Measurements from ENCODE around the gene HCRTR1.

HCRTR1 gene

DNA sequence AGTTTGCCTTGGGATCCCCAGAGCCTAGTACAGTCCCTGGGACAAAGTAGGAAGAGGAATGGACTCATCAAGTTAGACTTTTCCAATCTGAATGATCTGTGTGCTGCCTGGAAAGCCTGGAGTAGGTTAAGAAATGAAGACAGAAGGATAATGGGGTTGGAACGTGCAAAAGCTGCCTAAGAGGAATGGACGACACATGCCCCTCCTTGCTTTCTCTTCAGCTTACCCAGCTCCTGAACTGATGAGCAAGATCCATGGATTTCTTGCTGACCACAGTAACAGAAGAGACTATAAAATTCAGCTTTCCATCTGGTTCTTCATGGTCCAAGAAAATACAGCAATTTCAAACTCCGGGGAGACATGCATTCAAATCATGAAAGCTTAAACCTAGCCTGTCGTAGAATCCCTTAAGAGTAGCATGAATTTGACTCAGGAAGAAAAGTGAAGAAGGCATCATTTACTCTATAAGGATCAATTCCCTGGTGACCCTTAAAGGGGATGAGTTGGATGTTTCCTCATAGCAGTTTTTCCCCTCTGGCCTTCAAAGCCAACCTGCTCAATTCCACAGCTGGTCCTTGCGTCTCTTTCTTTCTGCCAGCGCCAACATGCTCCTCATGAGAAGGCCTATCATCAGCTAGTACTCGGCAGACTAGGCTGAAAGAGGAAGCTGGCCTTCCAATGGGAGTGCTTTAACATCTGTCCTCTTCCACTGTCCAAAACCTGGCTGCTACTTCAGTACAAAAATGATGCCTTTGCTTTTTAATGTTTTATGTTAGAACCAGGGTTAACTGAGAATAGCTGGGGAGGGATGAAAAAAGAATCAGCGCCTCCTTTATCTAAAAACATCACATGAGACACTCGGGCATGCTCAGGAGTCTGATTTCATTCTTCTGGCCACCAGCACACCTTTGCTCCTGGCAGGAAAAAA lies 32.9 kb downstream of the HCRTR1 start:
- no peak for DNase-seq

DNA sequence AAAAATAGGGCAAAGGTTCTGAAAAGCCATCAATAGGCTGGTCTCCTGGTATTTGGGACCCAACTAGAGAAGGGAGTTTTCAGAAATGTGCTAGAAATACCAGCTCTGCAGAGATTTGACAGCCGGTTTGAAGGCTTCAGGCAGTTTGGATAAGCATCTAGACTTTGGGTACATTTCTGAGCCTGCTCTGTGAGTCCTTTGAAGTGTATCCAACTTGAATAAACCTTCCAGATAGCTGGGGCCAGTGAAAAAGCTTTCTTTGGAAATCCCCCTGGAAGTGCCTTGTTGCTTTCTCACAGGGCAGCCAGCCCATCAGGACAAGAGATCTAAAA lies 33.6 kb downstream of the HCRTR1 start:
- DNase-seq, result no peak

DNA sequence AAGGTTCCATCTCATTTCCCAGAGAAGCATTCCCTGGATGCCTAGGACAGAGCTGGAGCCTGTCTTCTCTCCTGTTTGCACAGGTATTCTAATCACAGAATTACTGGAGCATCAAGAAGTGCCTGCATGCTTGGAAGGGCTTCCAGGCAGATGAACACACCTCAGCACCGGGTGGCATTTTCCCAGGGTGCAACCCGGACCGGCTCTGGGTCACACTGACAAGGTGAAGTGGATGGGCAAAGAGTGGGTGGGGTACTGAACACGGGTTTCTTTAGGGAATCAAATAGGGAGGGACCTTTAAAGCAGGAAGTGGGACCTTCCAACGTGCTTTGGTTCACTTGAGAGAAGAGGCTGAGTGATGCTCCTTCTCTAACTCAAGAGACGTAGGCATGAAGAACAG lies 34.3 kb downstream of the HCRTR1 start:
- no peak for DNase-seq

DNA sequence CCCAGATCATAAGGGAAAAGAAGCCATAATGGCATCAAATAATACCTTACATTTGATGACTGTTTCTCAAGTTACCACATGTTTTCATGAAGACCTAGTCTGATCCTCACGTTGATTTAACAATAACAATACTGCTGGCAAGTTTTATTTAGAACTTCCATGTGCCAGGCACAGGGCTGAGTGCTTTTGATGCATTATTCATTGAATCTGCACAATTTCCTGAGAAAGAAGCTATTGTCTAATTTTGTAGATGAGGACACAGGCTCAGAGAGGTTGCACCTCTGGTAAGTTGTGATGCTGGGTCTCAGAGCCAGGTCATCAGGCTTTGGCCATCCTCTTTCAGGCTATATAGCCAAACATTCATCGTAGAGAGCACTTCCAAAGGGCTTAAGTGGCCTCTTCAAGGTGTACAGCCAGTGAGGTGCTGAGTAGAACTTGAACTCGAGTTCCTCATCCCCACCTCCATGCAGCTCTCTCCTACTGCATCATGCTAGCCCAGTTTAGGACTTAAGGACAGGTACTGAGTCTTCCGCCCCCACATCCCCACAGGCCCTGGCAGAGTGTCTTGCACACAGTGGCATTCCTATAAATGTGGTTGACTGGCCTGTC lies 35.5 kb downstream of the HCRTR1 start:
- DNase-seq, result no peak

DNA sequence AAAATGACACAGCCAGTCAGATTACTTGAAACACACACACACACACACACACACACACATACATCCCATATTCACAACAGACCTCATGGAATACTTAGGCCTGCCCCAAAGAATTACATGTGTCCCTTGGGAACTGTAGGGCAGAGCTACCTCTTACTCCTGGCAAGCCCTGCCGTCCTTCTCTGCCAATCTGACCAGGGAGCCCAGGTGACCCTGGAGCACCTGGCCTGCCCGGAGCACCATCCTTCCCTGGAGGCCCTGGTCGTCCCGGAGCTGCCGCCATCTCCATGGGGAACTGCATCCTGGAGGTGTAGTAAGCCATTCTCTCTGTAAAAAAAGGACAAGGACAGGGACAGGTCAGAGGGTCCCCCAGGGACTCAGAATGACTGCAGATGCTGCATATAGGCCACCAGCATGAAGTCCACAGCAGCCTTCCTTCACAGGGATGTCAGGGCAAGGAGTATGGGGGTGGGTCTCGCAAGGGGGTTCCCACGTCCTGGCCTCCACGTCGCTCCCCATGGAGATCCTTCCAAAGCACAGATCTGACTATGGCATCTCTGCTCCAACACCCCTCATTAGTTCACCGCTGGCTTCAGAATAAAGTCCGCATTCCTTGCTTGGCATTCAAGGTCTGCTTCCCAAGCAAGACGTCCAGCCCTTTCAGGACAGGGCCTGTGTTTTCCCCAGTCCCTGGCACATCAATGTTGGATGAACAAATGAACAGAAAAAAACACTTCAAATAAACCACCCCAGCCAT lies 36.4 kb downstream of the HCRTR1 start:
- DNase-seq, result no peak

DNA sequence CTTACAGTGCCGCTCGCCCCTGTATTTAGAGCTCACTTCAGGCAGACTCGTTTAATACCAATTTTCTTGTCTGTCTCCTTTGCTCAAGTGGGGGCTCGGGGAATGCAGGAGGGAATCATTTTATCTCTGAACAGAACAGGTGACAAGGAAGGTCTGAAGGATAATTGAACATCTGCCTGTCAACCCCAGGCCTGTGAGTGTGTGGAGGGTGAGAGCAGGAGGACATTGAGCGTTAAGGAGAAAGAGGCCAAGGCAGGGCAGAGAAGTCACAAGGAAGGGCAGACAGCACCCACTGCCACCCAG lies 36.9 kb downstream of the HCRTR1 start:
- no peak for DNase-seq

DNA sequence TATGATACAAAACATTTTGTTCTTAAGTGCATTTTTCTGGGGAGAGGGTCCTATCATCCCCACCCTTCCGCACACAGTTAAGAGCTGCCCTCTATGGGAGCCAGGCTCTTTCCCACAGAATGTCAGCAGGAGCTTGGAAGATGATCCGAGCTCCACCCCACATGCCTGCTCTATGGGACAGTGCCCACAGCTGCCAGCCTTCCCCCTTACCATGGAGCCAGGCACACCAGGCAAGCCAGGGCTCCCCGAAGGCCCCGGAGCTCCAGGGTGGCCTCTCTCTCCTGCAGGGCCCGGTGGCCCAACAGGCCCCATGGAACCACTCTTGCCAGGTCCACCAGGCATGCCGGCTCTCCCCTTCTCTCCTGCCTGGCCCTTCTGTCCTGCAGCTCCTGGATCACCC lies 37.6 kb downstream of the HCRTR1 start:
- DNase-seq, result no peak

DNA sequence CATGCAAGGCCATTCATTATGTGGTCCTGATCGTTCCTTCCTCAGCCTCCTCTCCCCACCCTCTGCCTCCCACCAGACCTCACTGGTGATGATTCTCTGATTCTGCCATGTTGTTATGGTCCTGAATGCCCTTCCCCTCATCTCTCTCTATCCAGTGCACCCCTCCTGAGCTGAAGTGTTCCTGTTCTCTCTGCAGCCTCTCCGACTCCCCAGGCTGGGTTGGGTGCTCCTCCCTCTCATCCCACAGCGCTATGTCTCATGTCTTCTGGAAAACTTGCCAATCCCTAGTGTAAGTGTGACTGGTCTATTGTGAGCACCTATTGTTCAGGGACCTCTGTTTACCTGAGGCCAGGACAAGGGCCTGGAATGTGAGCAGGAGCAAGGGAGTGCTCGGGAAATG lies 38.3 kb downstream of the HCRTR1 start:
- no peak for DNase-seq

DNA sequence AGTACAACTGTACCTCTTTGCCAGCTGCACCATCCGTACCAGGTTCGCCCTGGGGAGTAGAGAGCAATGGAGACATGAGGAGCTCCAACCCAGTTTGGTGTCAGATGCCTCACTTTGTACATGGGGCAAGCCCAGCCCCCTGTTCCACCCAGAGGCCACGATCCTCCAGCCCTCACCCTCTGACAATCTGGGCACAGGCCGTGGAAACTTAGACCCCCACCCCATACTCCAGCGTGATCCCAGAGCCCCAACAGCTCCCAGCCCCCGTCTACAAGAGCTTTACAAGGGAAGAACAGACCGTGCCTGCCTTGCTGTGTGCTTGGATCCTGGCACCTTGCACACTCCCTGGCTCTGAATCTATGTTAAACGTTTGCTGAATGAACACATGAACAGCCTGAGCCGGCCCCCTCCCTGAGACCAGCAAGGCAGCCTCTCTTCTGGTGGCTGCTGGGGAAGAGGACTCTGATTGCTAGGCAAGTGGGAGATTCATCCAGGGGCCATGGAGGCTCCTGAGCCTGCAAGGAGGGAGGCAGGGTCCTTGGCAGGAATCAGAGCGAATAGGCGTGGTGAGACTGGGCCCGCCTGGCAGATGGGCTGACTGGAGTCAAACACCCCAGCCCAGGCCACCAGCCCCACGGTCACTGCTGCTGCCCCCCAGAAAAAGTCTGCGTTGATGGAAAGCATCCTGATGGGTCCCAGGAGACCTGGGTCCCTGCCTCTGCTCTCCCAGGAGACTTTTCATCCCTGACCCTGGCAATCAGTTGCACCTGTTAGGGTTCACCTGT lies 39.7 kb downstream of the HCRTR1 start:
- no peak for DNase-seq

DNA sequence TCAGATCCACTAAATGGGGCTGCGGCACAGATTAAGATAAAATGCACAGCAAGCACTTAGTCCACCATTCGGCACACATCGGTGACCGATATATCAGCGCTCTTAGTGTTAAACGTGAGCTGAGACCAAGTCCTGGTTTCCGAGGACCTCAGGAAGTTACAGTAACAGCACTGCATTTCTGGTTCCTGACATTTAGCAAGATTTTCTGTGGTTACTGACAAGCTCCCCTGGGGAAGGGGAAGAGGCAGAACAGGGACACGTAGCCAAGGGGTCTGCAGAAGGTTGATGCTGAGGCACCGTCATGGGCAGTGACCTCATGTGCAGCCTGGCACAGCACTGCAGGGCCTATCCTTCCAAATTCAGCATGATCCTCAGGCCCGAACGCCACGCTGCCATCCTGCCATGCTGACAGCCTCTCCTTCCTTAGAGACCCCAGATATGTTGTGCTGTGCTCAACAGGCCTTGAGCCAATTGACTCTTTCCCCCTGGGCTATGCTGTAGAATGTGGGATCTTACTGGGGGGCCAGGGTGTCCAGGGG lies 40.6 kb downstream of the HCRTR1 start:
- no peak for DNase-seq

DNA sequence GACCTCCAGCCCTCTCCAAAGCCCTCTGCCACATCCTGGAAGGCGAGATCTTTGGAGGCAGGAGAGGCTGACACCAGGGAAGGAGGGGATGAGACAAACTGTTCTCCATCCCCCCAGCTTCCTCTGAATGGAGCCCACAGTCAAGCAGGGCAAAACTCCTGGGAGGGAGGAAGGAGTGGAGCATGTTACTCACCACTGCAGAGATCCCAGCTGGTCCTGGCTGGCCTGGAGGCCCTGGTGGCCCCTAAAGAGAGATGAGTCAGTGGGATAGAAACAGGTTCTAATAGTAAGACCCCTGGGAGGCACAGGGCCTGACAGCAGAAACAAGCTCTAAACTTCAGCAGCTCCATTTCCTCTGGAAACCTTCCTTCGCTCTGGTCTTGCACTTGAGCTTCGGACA lies 41.2 kb downstream of the HCRTR1 start:
- DNase-seq, result no peak

DNA sequence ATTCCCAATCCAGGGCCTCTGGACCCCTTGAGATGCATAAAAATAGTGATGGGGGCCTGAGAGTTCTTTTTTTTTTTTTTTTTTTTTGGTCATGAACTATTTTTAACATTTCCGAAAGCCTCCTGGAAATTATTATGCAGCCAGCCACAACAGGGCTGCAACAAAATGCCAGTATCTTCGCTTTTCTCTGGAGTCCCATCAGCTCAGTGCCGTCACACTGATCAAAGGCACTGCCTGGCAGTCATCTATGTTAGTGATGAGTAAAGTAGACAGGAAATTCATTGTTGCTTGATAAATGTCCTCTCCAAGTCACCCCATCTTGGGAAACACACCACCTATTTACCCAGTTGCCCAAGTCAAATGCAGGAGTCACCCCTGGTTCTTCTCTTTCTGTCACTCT lies 42.4 kb downstream of the HCRTR1 start:
- DNase-seq, result no peak

DNA sequence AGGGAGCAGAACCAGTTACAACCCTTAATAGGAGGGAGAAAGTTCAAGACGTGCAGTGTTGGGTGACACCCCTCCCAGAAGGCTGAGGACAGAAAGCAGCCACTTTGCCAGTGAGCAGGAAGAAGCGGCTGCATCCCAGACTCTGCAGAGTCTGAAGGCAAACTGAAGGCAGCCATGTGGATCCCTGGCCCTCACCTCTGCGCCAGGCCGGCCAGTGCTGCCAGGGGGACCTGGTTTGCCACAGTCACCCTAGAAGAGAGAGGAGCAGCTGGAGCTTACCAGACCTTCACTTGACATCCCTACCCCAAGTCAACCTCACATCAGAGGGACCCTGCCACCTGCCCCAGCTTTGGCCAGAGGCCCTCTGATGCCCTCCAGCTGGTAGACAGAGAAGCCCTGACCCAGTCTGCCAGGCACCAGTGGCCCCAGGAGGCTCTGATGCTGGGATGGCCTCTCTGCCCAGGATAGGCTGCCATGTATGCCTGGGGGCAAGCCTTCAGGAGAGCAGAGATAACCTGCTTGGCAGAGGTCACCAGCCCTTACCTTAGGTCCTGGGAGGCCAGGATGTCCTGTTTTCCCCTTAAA lies 43.5 kb downstream of the HCRTR1 start:
- no peak for DNase-seq

DNA sequence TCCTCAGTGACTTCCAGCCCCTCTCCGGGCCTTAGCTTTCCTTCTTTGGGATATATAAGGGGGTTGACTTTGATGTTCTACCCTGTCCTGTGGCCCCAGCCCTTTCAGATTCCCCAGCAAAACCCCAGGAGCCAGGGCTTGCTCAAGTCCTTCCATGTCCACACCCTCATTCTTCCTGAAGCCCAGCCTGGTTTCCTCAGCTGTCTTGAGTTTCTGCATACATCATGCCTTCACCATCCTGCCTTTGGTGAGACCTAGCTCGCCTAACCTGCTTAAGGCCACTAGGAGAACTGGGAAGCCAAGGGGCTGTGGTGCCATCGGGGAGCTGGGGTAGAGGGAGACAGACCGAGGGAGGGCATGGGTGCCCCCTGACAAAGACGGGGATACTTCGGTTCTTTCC lies 44.4 kb downstream of the HCRTR1 start:
- no peak for DNase-seq

DNA sequence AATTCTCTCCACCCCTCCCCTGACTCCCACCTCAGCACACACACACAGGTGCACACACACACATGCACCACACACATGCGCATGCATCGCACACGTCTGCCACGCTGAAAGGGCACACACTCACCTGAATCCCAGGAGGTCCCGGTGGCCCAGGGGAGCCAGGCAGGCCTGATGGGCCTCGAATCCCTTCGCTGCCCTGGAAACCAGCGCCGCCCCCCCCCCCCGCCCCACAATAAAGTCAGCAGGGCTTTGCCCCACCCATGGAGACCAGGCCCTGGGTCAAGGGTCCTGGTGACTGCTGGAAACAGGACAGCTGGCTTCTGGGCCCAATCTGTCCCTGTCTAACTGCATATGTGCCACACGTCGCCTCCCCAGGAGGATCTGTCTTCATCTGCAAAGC lies 45.0 kb downstream of the HCRTR1 start:
- DNase-seq, result no peak

DNA sequence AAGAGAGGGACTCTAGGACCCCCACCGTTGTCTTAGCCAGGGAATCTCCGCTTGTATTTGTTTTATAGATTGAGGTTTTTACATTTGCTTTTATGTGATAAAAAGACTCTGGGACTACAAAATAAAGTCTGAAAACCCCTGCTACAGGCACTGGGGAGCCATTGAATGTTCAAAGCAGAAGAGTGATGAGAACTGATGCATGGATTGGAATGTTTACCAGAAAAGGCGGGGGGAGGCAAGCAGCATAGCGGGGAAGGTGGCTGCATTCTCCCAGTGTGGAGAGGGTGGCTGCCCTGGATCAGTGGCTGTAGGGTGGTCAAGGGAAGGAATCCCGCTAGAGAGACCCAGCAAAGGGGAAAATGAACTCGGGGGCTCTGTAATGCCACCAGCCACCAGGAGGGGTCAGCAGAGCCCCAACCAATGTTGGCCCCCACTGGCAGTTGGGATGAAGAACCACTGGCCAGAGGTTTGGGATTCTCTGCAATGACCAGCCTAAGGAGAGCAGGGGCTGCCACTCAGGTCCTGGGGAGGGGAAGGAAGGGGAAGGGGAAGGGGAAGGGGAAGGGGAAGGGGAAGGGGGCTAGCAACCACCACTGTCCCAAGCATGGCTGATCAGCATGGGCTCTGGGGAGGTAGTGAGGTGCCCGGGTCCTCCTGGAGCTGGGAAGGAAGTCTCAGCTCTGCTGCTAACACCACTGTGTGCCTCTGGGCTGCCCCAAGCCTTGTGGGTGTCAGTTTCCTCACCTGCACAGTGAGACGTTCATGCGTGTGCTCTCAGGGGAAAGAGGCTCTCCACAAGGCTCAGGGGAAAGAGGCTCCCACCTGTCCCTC lies 46.3 kb downstream of the HCRTR1 start:
- peak; percentile 43 for DNase-seq

DNA sequence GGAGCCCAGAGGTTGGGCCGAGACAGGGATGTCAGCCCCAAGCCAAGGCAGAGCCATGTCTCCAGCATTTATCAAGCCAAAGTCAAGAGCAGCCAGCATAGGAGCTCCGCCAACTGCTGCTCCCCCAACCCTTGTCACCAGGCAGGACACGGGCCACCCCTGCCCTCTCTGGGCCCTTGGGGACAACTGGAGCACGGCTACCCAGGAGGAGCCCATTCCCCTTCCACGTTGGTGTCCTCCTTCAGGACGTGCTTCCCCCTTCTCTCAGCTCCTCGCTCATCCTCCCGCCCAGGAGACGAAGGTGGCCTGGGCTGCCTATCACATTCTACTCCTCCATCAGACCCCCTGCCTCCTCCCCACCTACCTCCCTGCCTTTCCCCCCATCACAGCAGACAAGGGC lies 47.0 kb downstream of the HCRTR1 start:
- no peak for DNase-seq

DNA sequence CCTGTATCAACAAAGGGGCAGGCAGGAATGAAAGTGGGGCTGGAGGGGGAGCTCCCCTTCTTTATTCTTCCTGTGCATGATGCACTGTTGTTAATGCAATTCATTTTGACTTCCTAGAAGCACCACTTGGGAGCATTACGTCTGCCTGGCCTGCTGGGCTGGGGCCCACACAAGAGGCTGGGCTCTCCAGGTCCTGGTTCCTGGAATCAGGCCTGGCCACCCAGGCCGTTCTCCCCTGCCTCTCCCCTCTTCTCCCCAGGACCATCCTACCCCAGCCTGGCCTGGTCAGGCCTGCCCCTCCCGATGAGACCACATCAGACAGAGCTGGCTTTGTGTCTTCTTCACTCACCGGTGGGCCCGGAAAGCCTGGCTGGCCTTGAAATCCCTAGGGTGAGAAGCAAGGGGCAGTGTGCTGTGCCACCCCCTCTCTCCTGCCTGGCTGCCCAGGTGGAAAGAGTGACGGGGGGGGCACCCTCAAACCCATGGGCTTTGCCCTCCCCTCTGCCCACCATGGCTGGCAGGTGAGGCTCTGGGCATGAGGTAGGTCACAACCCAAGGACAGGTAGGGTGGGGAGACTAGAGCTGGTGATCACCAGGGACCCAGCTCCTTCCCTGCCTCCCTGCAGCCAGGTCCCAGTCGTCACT lies 47.9 kb downstream of the HCRTR1 start:
- DNase-seq, result no peak

DNA sequence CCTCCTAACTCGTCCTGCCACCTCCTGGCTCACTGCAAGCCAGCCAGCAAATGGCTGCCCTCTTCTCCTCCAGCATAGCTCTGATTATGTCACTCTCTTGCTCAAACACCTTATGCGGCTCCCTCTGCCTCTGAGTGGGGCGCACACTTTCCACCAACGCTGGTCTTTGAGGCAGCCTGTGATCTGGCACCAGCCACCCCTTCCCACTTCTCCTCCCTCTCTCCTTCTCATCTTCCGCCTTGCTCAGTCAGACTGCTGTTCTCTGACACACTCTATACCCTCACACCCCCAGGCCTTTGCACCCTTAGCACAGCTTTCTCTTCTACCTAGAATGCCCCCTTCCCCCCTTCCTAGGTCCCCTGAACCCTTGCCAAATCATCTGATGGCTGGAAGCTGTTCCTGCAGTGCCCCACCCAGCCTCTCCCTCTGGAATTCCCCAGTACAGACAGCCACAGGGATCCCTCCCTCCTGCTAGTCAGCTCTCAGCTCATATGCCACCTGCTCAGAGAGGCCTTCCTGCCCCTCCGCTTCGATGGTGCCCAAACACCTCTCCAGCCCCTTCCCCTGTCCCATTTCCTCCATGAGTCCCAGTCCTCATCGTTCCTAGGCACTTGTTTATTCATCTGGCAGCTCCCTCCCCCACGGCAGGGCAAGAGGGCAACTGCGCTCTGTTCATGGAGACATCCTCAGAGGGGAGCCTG lies 48.9 kb downstream of the HCRTR1 start:
- DNase-seq, result no peak

DNA sequence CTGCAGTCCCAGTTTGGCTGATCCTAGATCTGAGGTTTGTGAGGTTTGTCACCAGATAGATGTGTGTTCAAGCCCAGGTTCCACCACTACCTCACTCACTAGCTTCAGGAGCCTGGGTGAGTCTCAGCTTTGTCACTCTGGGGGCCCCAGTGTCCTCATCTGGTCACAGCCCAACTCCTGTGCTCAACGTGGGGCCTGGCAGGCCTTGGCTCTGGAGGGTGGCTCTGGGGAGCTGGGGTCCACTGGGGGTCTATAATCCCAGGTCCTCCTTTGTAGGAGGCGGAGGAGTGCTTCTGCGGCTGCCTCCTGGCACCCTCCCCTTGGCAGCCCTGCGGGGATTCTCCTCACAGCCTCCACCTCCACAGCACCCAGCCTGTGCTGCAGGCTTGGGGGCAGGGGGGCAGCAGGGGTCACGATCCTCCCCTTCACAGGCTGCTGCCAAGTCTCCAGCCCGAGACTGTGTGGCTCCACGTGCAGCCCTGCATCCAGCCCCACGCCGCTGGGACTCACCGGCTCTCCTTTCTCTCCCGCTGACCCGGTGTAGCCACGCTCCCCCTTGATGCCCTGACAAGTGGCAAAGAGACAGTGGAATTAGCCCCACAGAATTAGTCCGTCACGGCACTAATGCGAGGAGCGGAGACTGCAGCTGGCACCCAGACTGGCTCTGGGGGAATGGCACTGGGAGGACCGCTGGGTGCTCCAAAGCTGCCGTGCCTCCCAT lies 49.7 kb downstream of the HCRTR1 start:
- no peak for DNase-seq
